ENCODE data around the gene CPNE8.

DNA sequence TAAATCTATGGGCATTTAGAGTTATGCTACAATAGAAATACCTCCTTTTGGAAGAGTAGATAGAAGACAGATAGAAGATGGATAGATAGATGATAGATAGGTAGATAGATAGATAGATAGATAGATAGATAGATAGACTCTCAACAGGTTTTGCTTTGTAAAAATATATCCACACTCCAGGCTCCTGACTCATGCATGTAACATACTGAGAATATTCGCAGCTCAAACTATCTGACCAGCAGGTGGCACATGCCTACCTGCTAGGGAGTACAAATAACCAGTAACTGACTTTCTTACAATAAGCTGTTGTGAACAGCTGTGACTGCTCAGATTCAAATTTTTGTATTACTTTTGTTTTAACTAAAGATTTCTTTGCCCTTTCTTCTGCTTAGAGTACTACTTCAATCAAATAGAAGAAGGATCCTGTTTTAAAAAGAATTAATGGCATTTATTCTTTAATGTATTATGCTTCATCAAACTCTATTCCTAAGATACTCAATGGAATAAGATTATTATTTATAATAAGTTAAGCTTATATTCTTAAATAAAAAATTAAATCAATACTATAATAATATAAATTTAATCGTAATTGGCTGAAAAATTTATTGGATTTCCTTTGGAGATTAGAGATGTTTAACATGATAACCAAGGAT lies 15.8 kb upstream of the CPNE8 start:
- no peak for TF ChIP-seq POLR2AphosphoS5 (IDR thresholded peaks at IDR 0.05)
- TF ChIP-seq POLR2A (IDR thresholded peaks at IDR 0.05), result no peak

Measured in stomach (tissue), 4 donors.